ENCODE measurements around the gene HMMR.
A peak's percentile ranks its signal among the peaks of the same experiment; 100 is the strongest.
"Not testable (repeated sequence)": the region's sequence is repeated elsewhere in the genome, so short reads cannot be mapped to it uniquely, and the experiment has no call there.

HMMR gene

GRCh38 chr5:163455406-163455805 is 5.0 kb upstream of the HMMR start:
- not testable (repeated sequence) for H3K9me3 ChIP-seq (ENCODE audit: control insufficient read depth in 2 of 2, low read length in 2 of 2); H3K4me3 ChIP-seq (ENCODE audit: low read length in 2 of 2); H3K27ac ChIP-seq (ENCODE audit: low read depth in 2 of 2, low read length in 2 of 2); H3K9ac ChIP-seq (ENCODE audit: low read depth in 1 of 2, low read length in 2 of 2); H3K4me1 ChIP-seq (ENCODE audit: control insufficient read depth in 2 of 2, insufficient read depth in 2 of 2, low read length in 2 of 2); H3K27me3 ChIP-seq (ENCODE audit: control insufficient read depth in 2 of 2, insufficient read depth in 2 of 2, low read length in 2 of 2)
- H3K36me3 ChIP-seq (ENCODE audit: control insufficient read depth in 2 of 2, insufficient read depth in 2 of 2, low read length in 2 of 2) = peaks cover 23% of the 10 kb centered on the region in 2 donors

GRCh38 chr5:163456029-163456589 is 4.3 kb upstream of the HMMR start:
- Histone ChIP-seq H3K27ac (ENCODE audit: low read depth in 2 of 2, low read length in 2 of 2) (no peak overlapping the region), H3K4me3 (ENCODE audit: low read length in 2 of 2) (no peak overlapping the region)

GRCh38 chr5:163456840-163457239 is 3.6 kb upstream of the HMMR start:
- Histone ChIP-seq H3K27me3 (ENCODE audit: control insufficient read depth in 2 of 2, insufficient read depth in 2 of 2, low read length in 2 of 2) (no peaks in the 10 kb centered on the region), H3K4me3 (ENCODE audit: low read length in 2 of 2) (no peak overlapping the region)

More at GRCh38 chr5:163456029-163456589, 4.3 kb upstream of the HMMR start:
- peaks cover 6 to 15% of the 10 kb centered on the region in 2 donors for H3K4me1 ChIP-seq (ENCODE audit: control insufficient read depth in 2 of 2, insufficient read depth in 2 of 2, low read length in 2 of 2)
- H3K9ac ChIP-seq (ENCODE audit: low read depth in 1 of 2, low read length in 2 of 2) = no peak overlapping the region
- H3K9me3 ChIP-seq (ENCODE audit: control insufficient read depth in 2 of 2, low read length in 2 of 2) = no peaks in the 10 kb centered on the region
- peaks cover 18 to 22% of the 10 kb centered on the region in 2 donors for H3K36me3 ChIP-seq (ENCODE audit: control insufficient read depth in 2 of 2, insufficient read depth in 2 of 2, low read length in 2 of 2)
- no peaks in the 10 kb centered on the region for H3K27me3 ChIP-seq (ENCODE audit: control insufficient read depth in 2 of 2, insufficient read depth in 2 of 2, low read length in 2 of 2)

GRCh38 chr5:163458778-163459385 is 1.6 kb upstream of the HMMR start:
- Histone ChIP-seq H3K9me3 (ENCODE audit: control insufficient read depth in 2 of 2, low read length in 2 of 2) (no peaks in the 10 kb centered on the region), H3K4me3 (ENCODE audit: low read length in 2 of 2) (peak overlapping the region; percentile 88 to 91), H3K36me3 (ENCODE audit: control insufficient read depth in 2 of 2, insufficient read depth in 2 of 2, low read length in 2 of 2) (peaks cover 11 to 13% of the 10 kb centered on the region in 2 donors), H3K4me1 (ENCODE audit: control insufficient read depth in 2 of 2, insufficient read depth in 2 of 2, low read length in 2 of 2) (peaks cover 12 to 17% of the 10 kb centered on the region in 2 donors), H3K27ac (ENCODE audit: low read depth in 2 of 2, low read length in 2 of 2) (peak overlapping the region; percentile 95 to 96), H3K27me3 (ENCODE audit: control insufficient read depth in 2 of 2, insufficient read depth in 2 of 2, low read length in 2 of 2) (no peaks in the 10 kb centered on the region), H3K9ac (ENCODE audit: low read depth in 1 of 2, low read length in 2 of 2) (peak overlapping the region; percentile 87)

More at GRCh38 chr5:163456840-163457239, 3.6 kb upstream of the HMMR start:
- Histone ChIP-seq H3K36me3 (ENCODE audit: control insufficient read depth in 2 of 2, insufficient read depth in 2 of 2, low read length in 2 of 2) (peaks cover 18 to 20% of the 10 kb centered on the region in 2 donors), H3K27ac (ENCODE audit: low read depth in 2 of 2, low read length in 2 of 2) (no peak overlapping the region), H3K9me3 (ENCODE audit: control insufficient read depth in 2 of 2, low read length in 2 of 2) (no peaks in the 10 kb centered on the region), H3K4me1 (ENCODE audit: control insufficient read depth in 2 of 2, insufficient read depth in 2 of 2, low read length in 2 of 2) (peaks cover 7 to 17% of the 10 kb centered on the region in 2 donors), H3K9ac (ENCODE audit: low read depth in 1 of 2, low read length in 2 of 2) (no peak overlapping the region)

- no peaks in the 10 kb centered on the region for H3K27me3 ChIP-seq (ENCODE audit: control insufficient read depth in 2 of 2, insufficient read depth in 2 of 2, low read length in 2 of 2)
- peak overlapping the region; percentile 87 for H3K9ac ChIP-seq (ENCODE audit: low read depth in 1 of 2, low read length in 2 of 2)
- peaks cover 12 to 17% of the 10 kb centered on the region in 2 donors for H3K4me1 ChIP-seq (ENCODE audit: control insufficient read depth in 2 of 2, insufficient read depth in 2 of 2, low read length in 2 of 2)
- peak overlapping the region; percentile 95 to 96 for H3K27ac ChIP-seq (ENCODE audit: low read depth in 2 of 2, low read length in 2 of 2)
- no peaks in the 10 kb centered on the region for H3K9me3 ChIP-seq (ENCODE audit: control insufficient read depth in 2 of 2, low read length in 2 of 2)
- H3K4me3 ChIP-seq (ENCODE audit: low read length in 2 of 2) = peak overlapping the region; percentile 88 to 91
- peaks cover 10 to 11% of the 10 kb centered on the region in 2 donors for H3K36me3 ChIP-seq (ENCODE audit: control insufficient read depth in 2 of 2, insufficient read depth in 2 of 2, low read length in 2 of 2)
Measured at GRCh38 chr5:163459462-163459818, 992 bp upstream of the HMMR start.

- H3K27me3 ChIP-seq (ENCODE audit: control insufficient read depth in 2 of 2, insufficient read depth in 2 of 2, low read length in 2 of 2) = no peaks in the 10 kb centered on the region
- H3K9ac ChIP-seq (ENCODE audit: low read depth in 1 of 2, low read length in 2 of 2) = peak within 1 kb of the TSS; percentile 87
- H3K4me3 ChIP-seq (ENCODE audit: low read length in 2 of 2) = peak within 1 kb of the TSS; percentile 88 to 91
- H3K36me3 ChIP-seq (ENCODE audit: control insufficient read depth in 2 of 2, insufficient read depth in 2 of 2, low read length in 2 of 2) = peaks cover 6 to 7% of the 10 kb centered on the region in 2 donors
- no peaks in the 10 kb centered on the region for H3K9me3 ChIP-seq (ENCODE audit: control insufficient read depth in 2 of 2, low read length in 2 of 2)
- peaks cover 12 to 17% of the 10 kb centered on the region in 2 donors for H3K4me1 ChIP-seq (ENCODE audit: control insufficient read depth in 2 of 2, insufficient read depth in 2 of 2, low read length in 2 of 2)
- peak within 1 kb of the TSS; percentile 95 to 96 for H3K27ac ChIP-seq (ENCODE audit: low read depth in 2 of 2, low read length in 2 of 2)
Measured at GRCh38 chr5:163459819-163460561, 442 bp upstream of the HMMR start, which contains the start of gene NUDCD2. Gene NUDCD2, minus strand, starts transcription at chr5:163460102. Its CDS starts 52 bp downstream, at chr5:163460050.

- Histone ChIP-seq H3K9me3 (ENCODE audit: control insufficient read depth in 2 of 2, low read length in 2 of 2) (no peaks in the 10 kb centered on the region), H3K9ac (ENCODE audit: low read depth in 1 of 2, low read length in 2 of 2) (no peak overlapping the region), H3K4me1 (ENCODE audit: control insufficient read depth in 2 of 2, insufficient read depth in 2 of 2, low read length in 2 of 2) (peaks cover 12 to 17% of the 10 kb centered on the region in 2 donors), H3K4me3 (ENCODE audit: low read length in 2 of 2) (no peak overlapping the region), H3K27me3 (ENCODE audit: control insufficient read depth in 2 of 2, insufficient read depth in 2 of 2, low read length in 2 of 2) (no peaks in the 10 kb centered on the region), H3K27ac (ENCODE audit: low read depth in 2 of 2, low read length in 2 of 2) (no peak overlapping the region), H3K36me3 (ENCODE audit: control insufficient read depth in 2 of 2, insufficient read depth in 2 of 2, low read length in 2 of 2) (no peaks in the 10 kb centered on the region)
Measured at GRCh38 chr5:163463063-163463435, 2.6 kb downstream of the HMMR start.

GRCh38 chr5:163467682-163468081 is 7.2 kb downstream of the HMMR start:
- Histone ChIP-seq H3K9ac (ENCODE audit: low read depth in 1 of 2, low read length in 2 of 2) (no peak overlapping the region), H3K4me1 (ENCODE audit: control insufficient read depth in 2 of 2, insufficient read depth in 2 of 2, low read length in 2 of 2) (no peaks in the 10 kb centered on the region), H3K27ac (ENCODE audit: low read depth in 2 of 2, low read length in 2 of 2) (no peak overlapping the region), H3K9me3 (ENCODE audit: control insufficient read depth in 2 of 2, low read length in 2 of 2) (no peaks in the 10 kb centered on the region), H3K27me3 (ENCODE audit: control insufficient read depth in 2 of 2, insufficient read depth in 2 of 2, low read length in 2 of 2) (no peaks in the 10 kb centered on the region), H3K4me3 (ENCODE audit: low read length in 2 of 2) (no peak overlapping the region), H3K36me3 (ENCODE audit: control insufficient read depth in 2 of 2, insufficient read depth in 2 of 2, low read length in 2 of 2) (peaks cover 0 to 5% of the 10 kb centered on the region in 2 donors)

- H3K27ac ChIP-seq (ENCODE audit: low read depth in 2 of 2, low read length in 2 of 2) = no peak overlapping the region
- no peaks in the 10 kb centered on the region for H3K4me1 ChIP-seq (ENCODE audit: control insufficient read depth in 2 of 2, insufficient read depth in 2 of 2, low read length in 2 of 2)
- H3K36me3 ChIP-seq (ENCODE audit: control insufficient read depth in 2 of 2, insufficient read depth in 2 of 2, low read length in 2 of 2) = peaks cover 0 to 10% of the 10 kb centered on the region in 2 donors
- H3K4me3 ChIP-seq (ENCODE audit: low read length in 2 of 2) = no peak overlapping the region
- no peaks in the 10 kb centered on the region for H3K9me3 ChIP-seq (ENCODE audit: control insufficient read depth in 2 of 2, low read length in 2 of 2)
- no peaks in the 10 kb centered on the region for H3K27me3 ChIP-seq (ENCODE audit: control insufficient read depth in 2 of 2, insufficient read depth in 2 of 2, low read length in 2 of 2)
- no peak overlapping the region for H3K9ac ChIP-seq (ENCODE audit: low read depth in 1 of 2, low read length in 2 of 2)
Measured at GRCh38 chr5:163473635-163474243, 13.3 kb downstream of the HMMR start.

GRCh38 chr5:163475411-163475810 is 15.0 kb downstream of the HMMR start:
- Histone ChIP-seq H3K27ac (ENCODE audit: low read depth in 2 of 2, low read length in 2 of 2) (no peak overlapping the region), H3K4me1 (ENCODE audit: control insufficient read depth in 2 of 2, insufficient read depth in 2 of 2, low read length in 2 of 2) (no peaks in the 10 kb centered on the region), H3K9ac (ENCODE audit: low read depth in 1 of 2, low read length in 2 of 2) (no peak overlapping the region), H3K9me3 (ENCODE audit: control insufficient read depth in 2 of 2, low read length in 2 of 2) (no peaks in the 10 kb centered on the region), H3K36me3 (ENCODE audit: control insufficient read depth in 2 of 2, insufficient read depth in 2 of 2, low read length in 2 of 2) (peaks cover 0 to 6% of the 10 kb centered on the region in 2 donors), H3K27me3 (ENCODE audit: control insufficient read depth in 2 of 2, insufficient read depth in 2 of 2, low read length in 2 of 2) (no peaks in the 10 kb centered on the region), H3K4me3 (ENCODE audit: low read length in 2 of 2) (no peak overlapping the region)
